HG02852 (cell line): ENCODE data around the gene DOK3.
A peak's percentile ranks its signal among the peaks of the same experiment; 100 is the strongest.

ENCODE experiments used
- ATAC-seq: cut with Tn5 transposase; IDR thresholded peaks from one replicate; pipeline ENCODE4 v1.9.1; 2021; ENCODE audit warnings: mild to moderate bottlenecking, moderate library complexity; ENCODE audit not compliant: unreplicated experiment

DOK3 gene

DNA sequence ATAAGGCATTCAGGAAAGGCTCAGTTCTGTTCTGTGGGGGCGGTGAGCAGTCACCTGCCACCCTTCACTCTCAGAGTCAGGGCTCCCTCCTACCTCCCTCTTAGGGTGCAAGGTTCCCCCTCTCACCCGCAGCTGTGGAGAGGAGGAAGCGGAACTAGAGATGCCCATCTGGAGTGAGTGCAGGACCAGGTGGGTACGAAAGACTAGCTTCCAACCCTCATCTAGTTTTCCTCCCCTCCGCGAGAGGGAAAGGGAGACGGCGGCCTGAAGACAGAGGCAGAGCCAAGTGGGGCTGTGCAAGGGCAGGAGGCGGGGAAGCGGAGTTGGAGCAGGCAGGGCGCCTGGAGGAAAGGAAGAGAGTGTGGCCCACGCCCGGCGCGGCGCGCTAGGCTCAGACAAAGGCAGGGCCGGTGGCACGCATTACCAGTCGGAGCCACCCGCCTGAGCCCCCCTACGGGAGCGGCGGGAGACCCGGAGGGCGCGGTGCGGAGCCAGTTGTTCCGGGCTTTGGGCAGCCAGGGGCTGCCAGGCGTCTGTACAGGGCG lies 55.7 kb downstream of the DOK3 start:
- ATAC-seq, result peak; percentile 4

DNA sequence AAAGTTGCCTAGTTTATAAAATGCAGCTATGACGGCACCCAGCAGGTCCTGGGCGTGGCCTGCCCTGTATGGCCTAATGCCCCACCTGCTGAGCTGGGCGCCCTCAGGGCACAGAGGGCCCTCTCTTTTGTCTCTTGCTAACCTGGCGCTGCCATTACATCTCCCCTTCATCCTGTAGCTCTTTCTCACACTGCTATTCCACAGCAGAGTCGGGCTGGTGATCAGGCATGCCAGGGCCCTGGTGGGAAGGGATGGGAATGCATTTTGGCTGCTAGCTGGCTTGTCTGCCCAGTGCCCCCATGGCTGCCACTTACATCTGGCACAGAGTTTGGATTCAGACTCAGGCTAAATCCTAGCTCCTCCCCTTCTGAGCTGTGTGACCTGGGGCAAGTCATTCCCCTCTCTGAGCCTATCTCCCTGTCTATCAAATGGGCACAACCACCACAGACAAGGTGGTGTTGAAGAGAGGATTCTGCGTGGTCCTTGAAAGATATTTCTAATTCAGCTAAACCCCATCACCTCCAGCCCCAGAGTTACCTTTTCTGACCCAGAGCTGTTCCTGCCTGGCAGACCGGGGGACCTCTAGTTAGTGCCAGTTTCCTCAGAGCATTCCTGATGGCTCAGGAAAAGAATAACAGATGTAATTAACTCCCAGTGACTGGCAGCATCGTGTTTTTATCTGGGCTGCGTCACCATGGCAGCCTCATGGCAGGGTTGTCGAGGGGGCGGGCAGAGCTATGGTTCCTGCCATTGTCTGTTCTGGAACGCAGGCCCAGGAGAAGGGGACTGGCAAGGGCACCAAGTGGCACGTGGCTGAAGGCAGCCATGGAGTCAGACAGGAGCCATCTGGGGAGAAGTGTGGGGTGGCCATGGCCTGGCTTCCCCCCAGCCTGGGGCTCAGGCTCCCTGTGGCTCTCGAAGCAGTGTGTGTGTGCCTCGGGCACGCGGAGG lies 56.7 kb downstream of the DOK3 start:
- no peak for ATAC-seq
